ENCODE results near the gene KCTD17. TPM values are rescaled to one million over a fixed set of nuclear protein-coding genes. Genes with fewer than 3 reads are reported as not detected.
A peak's percentile ranks its signal among the peaks of the same experiment; 100 is the strongest.

KCTD17 gene
- total RNA-seq, 1 experiment from 2014 or later: 29.4 TPM

GRCh38 chr22:37021710-37022482, 29.6 kb upstream of the KCTD17 start (continued):
- TF ChIP-seq ATF2 (CRISPR knock-in tag; IDR thresholded peaks at IDR 0.05; ENCODE audit: borderline replicate concordance, low read depth) (no peak), ZNF281 (CRISPR knock-in tag; IDR thresholded peaks at IDR 0.05) (no peak), MXD4 (CRISPR knock-in tag; IDR thresholded peaks at IDR 0.05; ENCODE audit: borderline replicate concordance) (no peak), CTCF (IDR thresholded peaks at IDR 0.05) (peak; percentile 91)

GRCh38 chr22:37022483-37023337, 28.8 kb upstream of the KCTD17 start:
- ChIA-PET CTCF (interaction anchor here (0.8 to 5.1 kb wide), 21 partner anchors 8 to 265 kb away, joined by 3 to 38 read pairs (median 4); partner anchors contain the start of genes IFT27 and KCTD17), POLR2A (no interaction called here)
- DNase-seq (ENCODE audit: low spot score) (no peak), ATAC-seq (no peak)
- Mint-ChIP-seq H3K27me3 (ENCODE audit: low read depth) (no peaks in the 10 kb centered on the region), H3K9me3 (no peaks in the 10 kb centered on the region), H3K36me3 (peaks cover 23% of the 10 kb centered on the region), H3K4me3 (no peak overlapping the region), H3K4me1 (peaks cover 26% of the 10 kb centered on the region), H3K27ac (no peak overlapping the region)
- no peak for TF ChIP-seq TP53 (CRISPR knock-in tag; IDR thresholded peaks at IDR 0.05)
- no peak for TF ChIP-seq FOXJ3 (CRISPR knock-in tag; IDR thresholded peaks at IDR 0.05; ENCODE audit: borderline replicate concordance)
- no peak for TF ChIP-seq E2F4 (CRISPR knock-in tag; IDR thresholded peaks at IDR 0.05; ENCODE audit: borderline replicate concordance, low read depth)
- no peak for TF ChIP-seq JAZF1 (CRISPR knock-in tag; IDR thresholded peaks at IDR 0.05)
- TF ChIP-seq ELF4 (CRISPR knock-in tag; IDR thresholded peaks at IDR 0.05; ENCODE audit: low read depth): no peak
- TF ChIP-seq SMAD3 (CRISPR knock-in tag; IDR thresholded peaks at IDR 0.05; ENCODE audit: borderline replicate concordance): no peak
- no peak for TF ChIP-seq ZNF232 (CRISPR knock-in tag; IDR thresholded peaks at IDR 0.05)
- no peak for TF ChIP-seq HMGA2 (CRISPR knock-in tag; IDR thresholded peaks at IDR 0.05)
- no peak for TF ChIP-seq ZNF532 (CRISPR knock-in tag; IDR thresholded peaks at IDR 0.05; ENCODE audit: borderline replicate concordance)
- TF ChIP-seq AR (CRISPR knock-in tag; IDR thresholded peaks at IDR 0.05): no peak
- no peak for TF ChIP-seq TEAD4 (CRISPR knock-in tag; IDR thresholded peaks at IDR 0.05)

All from WTC11 (cell line).